Epidermal melanocyte (primary cell): ENCODE results near the gene CDK4.

Source experiments
- DNase-seq: peaks from one replicate; pipeline ENCODE4 v3.0.0; 2011; ENCODE audit warnings: low spot score; ENCODE audit not compliant: insufficient read length

The CDK4 gene

DNA sequence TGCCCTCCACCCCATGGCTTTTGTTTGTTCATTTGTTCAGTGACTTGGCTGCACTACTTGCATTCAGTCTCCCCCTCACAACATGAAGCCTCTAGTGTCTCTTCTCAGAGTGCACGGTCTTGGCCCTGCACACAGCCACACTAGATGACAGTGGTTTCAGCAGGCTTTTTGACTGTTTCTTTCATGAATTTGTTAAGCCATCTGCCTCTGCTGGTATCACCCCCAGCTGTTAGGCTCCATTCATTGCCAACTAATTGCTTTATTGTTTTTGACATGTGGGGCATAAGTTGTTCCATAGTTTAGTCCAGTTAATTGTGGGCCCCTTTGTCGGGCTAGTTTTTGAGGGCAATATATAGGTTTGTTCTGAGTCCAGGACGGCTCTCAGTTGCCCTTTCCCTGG lies 39.4 kb downstream of the CDK4 start:
- DNase-seq, result no peak

DNA sequence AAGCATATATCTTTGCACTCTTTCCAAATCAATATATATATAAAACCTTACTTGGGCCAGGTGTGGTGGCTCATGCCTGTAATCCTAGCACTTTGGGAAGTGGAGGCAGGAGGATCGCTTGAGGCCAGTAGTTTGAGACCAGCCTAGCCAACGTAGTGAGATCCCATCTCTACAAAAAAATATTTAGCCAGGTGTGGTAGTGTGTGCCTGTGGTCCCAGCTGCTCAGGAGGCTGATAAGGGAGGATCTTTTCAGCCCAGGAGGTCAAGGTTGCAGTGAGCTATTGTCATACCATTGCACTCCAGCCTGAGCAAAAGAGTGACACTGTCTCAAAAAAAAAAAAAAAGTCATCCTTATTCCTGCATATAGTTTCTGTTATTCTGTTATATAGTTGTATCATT lies 43.8 kb downstream of the CDK4 start:
- DNase-seq, result no peak

DNA sequence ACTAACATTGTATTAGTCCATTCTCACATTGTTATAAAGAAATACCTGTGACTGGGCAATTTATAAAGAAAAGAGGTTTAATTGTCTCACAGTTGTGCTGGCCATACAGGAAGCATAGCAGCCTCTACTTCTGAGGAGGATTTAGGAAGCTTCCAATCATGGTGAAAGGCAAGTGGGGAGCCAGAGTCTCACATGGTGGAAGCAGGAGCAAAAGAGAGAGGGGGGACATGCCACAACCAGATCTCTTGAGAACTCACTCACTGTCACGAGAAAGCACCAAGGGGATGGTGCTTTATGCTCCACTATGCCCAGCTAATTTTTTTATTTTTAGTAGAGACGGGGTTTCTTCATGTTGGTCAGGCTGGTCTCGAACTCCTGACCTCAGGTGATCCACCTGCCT lies 44.9 kb downstream of the CDK4 start:
- DNase-seq, result no peak

DNA sequence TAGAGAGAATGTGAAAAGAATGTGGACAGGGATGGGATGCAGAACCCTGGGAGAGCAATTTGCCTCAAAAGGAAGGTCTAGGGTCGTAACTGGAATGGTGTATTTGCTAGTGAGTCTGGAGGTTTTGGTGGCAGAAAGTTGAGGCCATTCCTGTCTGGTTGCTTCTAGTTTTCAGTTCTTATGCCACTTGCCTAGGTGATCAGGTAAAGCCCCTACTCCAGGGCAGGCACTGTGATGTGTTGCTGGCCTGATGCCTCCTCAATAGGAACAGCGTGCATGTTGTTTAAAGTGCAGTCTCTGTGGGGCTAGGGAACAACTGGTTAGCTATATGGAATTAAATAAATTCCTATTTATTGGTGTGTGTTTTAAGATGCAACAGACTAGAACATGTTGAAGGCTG lies 51.8 kb downstream of the CDK4 start:
- no peak for DNase-seq

DNA sequence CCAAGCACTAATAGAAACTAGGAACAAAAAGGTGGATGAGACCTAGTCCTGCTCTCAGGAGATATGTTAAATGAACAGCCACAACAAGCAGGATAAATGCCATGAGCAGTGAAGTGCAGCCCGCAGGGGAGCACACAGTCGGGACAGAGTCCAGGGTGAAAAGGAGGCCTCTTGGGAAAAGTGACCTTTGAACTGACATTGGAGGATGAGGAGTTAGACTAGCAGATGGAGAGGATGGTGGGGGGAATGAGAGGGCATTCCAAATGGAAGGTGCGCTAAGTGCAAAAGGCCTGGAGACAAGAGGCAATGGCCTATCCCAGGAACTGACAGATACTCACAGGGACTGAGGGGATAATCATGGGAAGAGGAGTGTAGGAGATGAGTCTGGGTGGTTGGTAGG lies 53.7 kb downstream of the CDK4 start:
- DNase-seq, result no peak
